Measurements from ENCODE around the gene EFNA4.

Gene EFNA4, protein sequence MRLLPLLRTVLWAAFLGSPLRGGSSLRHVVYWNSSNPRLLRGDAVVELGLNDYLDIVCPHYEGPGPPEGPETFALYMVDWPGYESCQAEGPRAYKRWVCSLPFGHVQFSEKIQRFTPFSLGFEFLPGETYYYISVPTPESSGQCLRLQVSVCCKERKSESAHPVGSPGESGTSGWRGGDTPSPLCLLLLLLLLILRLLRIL

DNA sequence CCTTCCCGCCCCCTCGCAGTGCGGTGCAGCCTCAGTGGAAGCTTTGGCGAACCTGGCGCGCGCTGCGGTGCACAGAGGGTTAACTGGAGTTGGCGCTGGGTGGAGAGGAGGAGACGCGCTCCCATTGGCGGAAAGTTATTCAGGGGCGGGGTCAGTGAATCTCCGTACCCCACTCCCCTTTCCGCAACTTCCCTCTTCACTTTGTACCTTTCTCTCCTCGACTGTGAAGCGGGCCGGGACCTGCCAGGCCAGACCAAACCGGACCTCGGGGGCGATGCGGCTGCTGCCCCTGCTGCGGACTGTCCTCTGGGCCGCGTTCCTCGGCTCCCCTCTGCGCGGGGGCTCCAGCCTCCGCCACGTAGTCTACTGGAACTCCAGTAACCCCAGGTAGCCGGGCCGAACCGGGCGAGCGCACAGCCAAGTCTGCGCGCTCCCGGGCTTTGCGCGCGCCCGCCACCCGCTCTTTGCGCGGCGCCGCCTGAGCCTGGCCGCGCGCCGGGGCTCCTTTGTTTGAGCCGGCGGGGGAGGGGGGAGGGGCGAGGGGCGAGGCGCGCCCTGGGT is at the start of gene EFNA4:
TSS of gene EFNA4 (plus strand) at position 191 of the 561 bp plus-strand sequence. CDS start at position 275, 84 bp downstream.
- Histone ChIP-seq H3K4me1 (ENCODE audit: control insufficient read depth, low read depth, low read length) (peaks cover 18% of the 10 kb centered on the region), H3K9ac (ENCODE audit: low read length) (peak within 1 kb of the TSS; percentile 82), H3K36me3 (ENCODE audit: control insufficient read depth, low read depth, low read length) (peaks cover 6% of the 10 kb centered on the region), H3K27ac (ENCODE audit: low read length) (no peak within 1 kb of the TSS), H3K4me3 (ENCODE audit: low read length) (peak within 1 kb of the TSS; percentile 89), H3K27me3 (ENCODE audit: control insufficient read depth, insufficient read depth, low read length) (peaks cover 6% of the 10 kb centered on the region), H3K9me3 (ENCODE audit: control insufficient read depth, low read depth, low read length) (no peaks in the 10 kb centered on the region)

DNA sequence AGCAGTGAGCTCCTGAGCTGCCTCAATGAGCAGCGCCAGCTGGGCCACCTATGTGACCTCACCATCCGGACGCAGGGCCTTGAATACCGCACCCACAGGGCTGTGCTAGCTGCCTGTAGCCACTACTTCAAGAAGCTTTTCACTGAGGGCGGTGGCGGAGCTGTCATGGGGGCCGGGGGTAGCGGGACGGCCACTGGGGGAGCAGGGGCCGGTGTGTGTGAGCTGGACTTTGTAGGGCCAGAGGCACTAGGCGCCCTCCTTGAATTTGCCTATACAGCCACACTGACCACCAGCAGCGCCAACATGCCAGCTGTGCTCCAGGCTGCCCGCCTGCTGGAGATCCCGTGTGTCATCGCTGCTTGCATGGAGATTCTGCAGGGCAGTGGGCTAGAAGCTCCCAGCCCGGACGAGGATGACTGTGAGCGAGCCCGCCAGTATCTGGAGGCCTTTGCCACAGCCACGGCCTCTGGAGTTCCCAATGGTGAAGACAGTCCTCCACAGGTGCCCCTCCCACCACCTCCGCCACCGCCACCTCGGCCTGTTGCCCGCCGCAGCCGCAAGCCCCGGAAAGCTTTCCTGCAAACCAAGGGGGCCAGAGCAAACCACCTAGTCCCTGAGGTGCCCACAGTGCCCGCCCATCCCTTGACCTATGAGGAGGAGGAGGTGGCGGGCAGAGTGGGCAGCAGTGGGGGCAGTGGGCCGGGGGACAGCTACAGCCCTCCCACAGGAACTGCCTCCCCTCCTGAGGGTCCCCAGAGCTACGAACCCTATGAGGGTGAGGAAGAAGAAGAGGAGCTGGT is 48.6 kb upstream of the EFNA4 start:
- Histone ChIP-seq H3K9me3 (ENCODE audit: control insufficient read depth, low read depth, low read length) (no peaks in the 10 kb centered on the region), H3K36me3 (ENCODE audit: control insufficient read depth, low read depth, low read length) (peaks cover 10% of the 10 kb centered on the region), H3K4me1 (ENCODE audit: control insufficient read depth, low read depth, low read length) (peaks cover 25% of the 10 kb centered on the region), H3K27ac (ENCODE audit: low read length) (no peak overlapping the region), H3K9ac (ENCODE audit: low read length) (no peak overlapping the region), H3K27me3 (ENCODE audit: control insufficient read depth, insufficient read depth, low read length) (no peaks in the 10 kb centered on the region), H3K4me3 (ENCODE audit: low read length) (no peak overlapping the region)

GRCh38 chr1:155015527-155016230 is 47.9 kb upstream of the EFNA4 start:
- Histone ChIP-seq H3K9ac (ENCODE audit: low read length) (no peak overlapping the region), H3K4me3 (ENCODE audit: low read length) (no peak overlapping the region), H3K36me3 (ENCODE audit: control insufficient read depth, low read depth, low read length) (peaks cover 10% of the 10 kb centered on the region), H3K27me3 (ENCODE audit: control insufficient read depth, insufficient read depth, low read length) (no peaks in the 10 kb centered on the region), H3K9me3 (ENCODE audit: control insufficient read depth, low read depth, low read length) (no peaks in the 10 kb centered on the region), H3K27ac (ENCODE audit: low read length) (no peak overlapping the region), H3K4me1 (ENCODE audit: control insufficient read depth, low read depth, low read length) (peaks cover 25% of the 10 kb centered on the region)

- Histone ChIP-seq H3K9ac (ENCODE audit: low read length) (peak overlapping the region; percentile 68), H3K4me1 (ENCODE audit: control insufficient read depth, low read depth, low read length) (peaks cover 25% of the 10 kb centered on the region), H3K9me3 (ENCODE audit: control insufficient read depth, low read depth, low read length) (no peaks in the 10 kb centered on the region), H3K27me3 (ENCODE audit: control insufficient read depth, insufficient read depth, low read length) (no peaks in the 10 kb centered on the region), H3K4me3 (ENCODE audit: low read length) (peak overlapping the region; percentile 60), H3K27ac (ENCODE audit: low read length) (peak overlapping the region; percentile 74), H3K36me3 (ENCODE audit: control insufficient read depth, low read depth, low read length) (peaks cover 10% of the 10 kb centered on the region)
Measured at GRCh38 chr1:155016231-155016831, 47.2 kb upstream of the EFNA4 start.

- Histone ChIP-seq H3K4me3 (ENCODE audit: low read length) (peak overlapping the region; percentile 60), H3K9me3 (ENCODE audit: control insufficient read depth, low read depth, low read length) (no peaks in the 10 kb centered on the region), H3K27ac (ENCODE audit: low read length) (peak overlapping the region; percentile 74), H3K9ac (ENCODE audit: low read length) (peak overlapping the region; percentile 68), H3K27me3 (ENCODE audit: control insufficient read depth, insufficient read depth, low read length) (no peaks in the 10 kb centered on the region), H3K36me3 (ENCODE audit: control insufficient read depth, low read depth, low read length) (peaks cover 10% of the 10 kb centered on the region), H3K4me1 (ENCODE audit: control insufficient read depth, low read depth, low read length) (peaks cover 21% of the 10 kb centered on the region)
Measured at GRCh38 chr1:155017041-155017945, 46.2 kb upstream of the EFNA4 start.

DNA sequence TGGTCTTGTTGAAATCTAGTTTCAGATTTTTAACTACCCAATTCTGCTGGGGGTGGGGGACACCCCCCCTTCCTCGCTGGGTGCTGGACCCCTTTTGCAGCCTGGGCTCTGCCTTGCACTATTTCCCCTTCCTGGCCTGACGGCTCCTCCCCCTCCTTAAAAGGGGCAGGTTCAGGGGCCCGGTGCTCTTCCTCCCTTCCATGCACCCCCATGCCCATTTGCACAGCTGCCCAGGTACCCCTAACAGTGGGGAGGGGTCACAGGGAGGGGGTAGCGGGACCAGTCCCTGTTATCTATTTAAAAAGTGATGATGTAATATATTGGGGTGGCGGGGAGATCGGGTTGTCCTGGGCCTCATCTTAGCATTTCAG is 45.6 kb upstream of the EFNA4 start:
- peak overlapping the region; percentile 60 for H3K4me3 ChIP-seq (ENCODE audit: low read length)
- H3K9ac ChIP-seq (ENCODE audit: low read length), result peak overlapping the region; percentile 68
- H3K27ac ChIP-seq (ENCODE audit: low read length), result no peak overlapping the region
- H3K9me3 ChIP-seq (ENCODE audit: control insufficient read depth, low read depth, low read length), result no peaks in the 10 kb centered on the region
- peaks cover 15% of the 10 kb centered on the region for H3K4me1 ChIP-seq (ENCODE audit: control insufficient read depth, low read depth, low read length)
- peaks cover 10% of the 10 kb centered on the region for H3K36me3 ChIP-seq (ENCODE audit: control insufficient read depth, low read depth, low read length)
- no peaks in the 10 kb centered on the region for H3K27me3 ChIP-seq (ENCODE audit: control insufficient read depth, insufficient read depth, low read length)

GRCh38 chr1:155018617-155019348 is 44.8 kb upstream of the EFNA4 start:
- H3K9ac ChIP-seq (ENCODE audit: low read length), result no peak overlapping the region
- H3K27me3 ChIP-seq (ENCODE audit: control insufficient read depth, insufficient read depth, low read length), result no peaks in the 10 kb centered on the region
- peaks cover 9% of the 10 kb centered on the region for H3K4me1 ChIP-seq (ENCODE audit: control insufficient read depth, low read depth, low read length)
- no peaks in the 10 kb centered on the region for H3K9me3 ChIP-seq (ENCODE audit: control insufficient read depth, low read depth, low read length)
- peaks cover 10% of the 10 kb centered on the region for H3K36me3 ChIP-seq (ENCODE audit: control insufficient read depth, low read depth, low read length)
- H3K4me3 ChIP-seq (ENCODE audit: low read length), result no peak overlapping the region
- H3K27ac ChIP-seq (ENCODE audit: low read length), result no peak overlapping the region

DNA sequence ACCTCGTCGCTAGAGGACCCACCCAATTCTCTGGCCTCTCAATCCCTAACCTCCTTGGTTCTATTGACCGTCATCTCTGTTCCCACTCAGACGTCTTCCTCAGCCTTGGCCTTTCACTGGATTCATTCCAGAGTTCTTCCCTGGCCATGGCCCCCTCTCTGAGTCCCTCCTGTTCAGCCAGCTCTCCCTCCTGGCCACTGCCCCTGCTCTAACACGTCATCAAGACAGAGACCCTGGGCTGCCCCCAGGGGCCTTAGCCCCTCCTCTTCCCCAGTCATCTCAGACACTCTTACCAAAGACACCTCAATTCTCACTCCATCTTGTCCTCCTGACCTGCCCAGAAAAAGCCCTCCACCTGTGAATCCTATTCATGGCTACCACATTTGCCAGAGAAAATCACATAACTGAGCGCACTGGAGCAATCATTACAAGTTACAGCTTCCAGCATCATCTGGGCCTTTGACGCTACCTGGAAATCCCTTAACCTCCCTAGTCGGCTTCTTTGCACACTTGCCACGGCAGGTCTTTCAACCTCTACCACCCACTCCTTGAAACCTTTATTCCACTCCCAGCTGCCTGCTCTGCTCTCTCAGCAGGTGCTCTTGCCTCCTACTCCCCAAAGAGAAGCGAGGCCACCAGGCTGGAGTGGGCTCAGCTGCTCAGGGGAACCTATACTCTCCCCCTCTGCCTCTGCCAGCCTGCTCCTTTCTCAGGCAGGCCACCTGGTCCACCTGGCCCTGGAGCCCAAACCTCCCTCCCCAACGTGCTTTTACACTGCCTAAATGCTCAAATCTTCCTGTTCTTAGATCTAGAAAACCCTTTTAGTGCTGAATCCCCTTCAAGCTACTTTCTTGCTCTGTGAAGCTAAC is 43.9 kb upstream of the EFNA4 start:
- Histone ChIP-seq H3K4me1 (ENCODE audit: control insufficient read depth, low read depth, low read length) (peaks cover 9% of the 10 kb centered on the region), H3K27ac (ENCODE audit: low read length) (no peak overlapping the region), H3K9me3 (ENCODE audit: control insufficient read depth, low read depth, low read length) (no peaks in the 10 kb centered on the region)

GRCh38 chr1:155022136-155022926 is 41.2 kb upstream of the EFNA4 start:
- H3K27ac ChIP-seq (ENCODE audit: low read length), result no peak overlapping the region
- H3K9ac ChIP-seq (ENCODE audit: low read length), result no peak overlapping the region
- no peaks in the 10 kb centered on the region for H3K36me3 ChIP-seq (ENCODE audit: control insufficient read depth, low read depth, low read length)
- no peak overlapping the region for H3K4me3 ChIP-seq (ENCODE audit: low read length)
- H3K27me3 ChIP-seq (ENCODE audit: control insufficient read depth, insufficient read depth, low read length), result no peaks in the 10 kb centered on the region
- H3K4me1 ChIP-seq (ENCODE audit: control insufficient read depth, low read depth, low read length), result peaks cover 4% of the 10 kb centered on the region
- no peaks in the 10 kb centered on the region for H3K9me3 ChIP-seq (ENCODE audit: control insufficient read depth, low read depth, low read length)

More for the DNA sequence above, 43.9 kb upstream of the EFNA4 start:
- no peak overlapping the region for H3K4me3 ChIP-seq (ENCODE audit: low read length)
- H3K36me3 ChIP-seq (ENCODE audit: control insufficient read depth, low read depth, low read length), result peaks cover 8% of the 10 kb centered on the region
- no peaks in the 10 kb centered on the region for H3K27me3 ChIP-seq (ENCODE audit: control insufficient read depth, insufficient read depth, low read length)
- H3K9ac ChIP-seq (ENCODE audit: low read length), result no peak overlapping the region
